Gastroesophageal sphincter (tissue), 4 donors: ENCODE measurements around the gene GTF3C1. TPM values are rescaled to one million over a fixed set of nuclear protein-coding genes. Genes with fewer than 3 reads are reported as not detected.
"Not testable (repeated sequence)": the region's sequence is repeated elsewhere in the genome, so short reads cannot be mapped to it uniquely, and the experiment has no call there.

Experiments
- ATAC-seq: fragments of 150-250 bp; one replicate; pipeline ENCODE4 v1.9.1; 2016; ENCODE audit warnings: mild to moderate bottlenecking, moderate library complexity
- H3K27ac ChIP-seq, 4 donors: fragments of 200-600 bp; sonication (generic) in 3 of 4; 1 replicate in 3 of 4; 2 replicates in 1 of 4; pipeline ENCODE4 v1.5.1; 2016 to 2019
- H3K27me3 ChIP-seq: fragments of 200-600 bp; sonication (generic); one replicate; pipeline ENCODE4 v1.5.1; 2019
- H3K36me3 ChIP-seq, 2 donors: fragments of 200-600 bp; sonication (generic); one replicate each; pipeline ENCODE4 v1.5.1; 2019; ENCODE audit warnings: control low read depth in 1 of 2
- H3K4me1 ChIP-seq, 3 donors: fragments of 200-600 bp; sonication (generic); 1 replicate in 2 of 3; 2 replicates in 1 of 3; pipeline ENCODE4 v1.5.1; 2016 to 2019; ENCODE audit warnings: control low read depth in 2 of 3
- H3K4me3 ChIP-seq, 2 donors: fragments of 200-600 bp; sonication (generic); one replicate each; pipeline ENCODE4 v1.5.1; 2019; ENCODE audit warnings: mild to moderate bottlenecking in 1 of 2, moderate library complexity in 1 of 2
- H3K9me3 ChIP-seq, 3 donors: fragments of 200-600 bp; sonication (generic); one replicate each; pipeline ENCODE4 v1.5.1; 2017 to 2019; ENCODE audit warnings: control low read depth in 2 of 3
- EP300 ChIP-seq: sonication (generic); formaldehyde crosslinking; IDR thresholded peaks from one replicate; pipeline ENCODE4 v1.6.1; 2017; ENCODE audit warnings: antibody characterized with exemption, mild to moderate bottlenecking
- POLR2A ChIP-seq, 2 donors: fragments of 450-650 bp; IDR thresholded peaks; one replicate each; pipeline ENCODE4 v1.6.1; 2017; ENCODE audit warnings: antibody characterized with exemption in 2 of 2, mild to moderate bottlenecking in 2 of 2, moderate library complexity in 1 of 2
- POLR2AphosphoS5 ChIP-seq: sonication (generic); formaldehyde crosslinking; IDR thresholded peaks from one replicate; pipeline ENCODE4 v1.6.1; 2017; ENCODE audit warnings: antibody characterized with exemption
- WGBS, 2 donors: methylation state at CpG; one replicate each; pipeline ENCODE4 v1.1.5; 2018; ENCODE audit warnings: low coverage in 1 of 2; 5-methylcytosine and 5-hydroxymethylcytosine counted together
- total RNA-seq, 4 donors: library from RNA; depleted of rRNA; stranded (reverse); fragments of >200 nt; gene quantifications; one replicate each; pipeline ENCODE4 v1.1.0, GENCODE V29; 2016
- TF ChIP-seq, protein P1 (sequence below), 4 experiments: fragments of 200-600 bp in 2 of 4; fragments of 450-650 bp in 2 of 4; sonication (generic) in 1 of 4; IDR thresholded peaks; one replicate each; pipeline ENCODE4 v1.5.1; 2017 to 2019; ENCODE audit warnings: antibody characterized with exemption in 4 of 4, mild to moderate bottlenecking in 2 of 4, moderate library complexity in 2 of 4

The GTF3C1 gene
- total RNA-seq, 4 donors from 2014 or later = 37.0 to 57.8 (median 49.1) TPM

DNA sequence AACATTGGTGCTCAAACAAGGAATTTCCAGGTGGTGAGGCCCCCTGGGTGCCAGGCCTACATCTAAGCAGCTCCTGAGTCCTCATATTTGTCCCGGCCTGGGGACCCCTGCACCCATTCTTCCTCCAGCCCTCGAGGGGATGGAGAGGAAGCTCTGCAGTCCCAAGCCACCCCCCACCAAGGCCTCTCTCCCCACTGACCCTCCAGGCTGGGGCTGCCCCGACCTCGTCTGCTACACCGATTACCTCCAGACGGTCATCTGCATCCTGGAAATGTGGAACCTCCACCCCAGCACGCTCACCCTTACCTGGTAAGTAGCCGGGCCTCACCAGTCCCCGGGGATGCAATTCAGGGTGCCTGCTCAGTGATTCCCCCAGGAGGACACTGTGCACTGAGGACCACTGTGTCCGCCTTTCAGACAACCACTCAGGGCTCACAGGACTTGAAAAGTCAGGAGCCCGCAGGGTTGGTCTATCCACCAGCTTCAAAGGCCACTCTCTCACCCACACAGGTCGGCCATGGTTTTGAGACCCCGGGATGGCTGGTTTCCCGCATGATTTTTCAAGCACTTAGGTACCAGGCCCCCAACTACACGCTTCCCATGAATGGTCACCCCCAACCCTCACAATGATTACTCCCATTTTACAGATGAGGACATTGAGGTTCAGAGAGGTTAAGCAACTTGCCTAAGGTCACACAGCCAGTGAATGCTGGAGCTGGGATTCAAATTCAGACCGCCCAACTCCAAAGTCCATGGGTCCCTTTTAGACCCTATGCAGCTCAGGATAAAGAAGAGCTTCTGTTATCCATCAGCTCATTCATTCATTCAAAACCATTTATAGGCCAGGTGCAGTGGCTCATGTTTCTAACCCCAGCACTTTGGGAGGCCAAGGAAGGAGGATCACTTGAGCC, 115.3 kb downstream of the GTF3C1 start:
- no peak overlapping the region for H3K4me3 ChIP-seq
- H3K27me3 ChIP-seq = peaks cover 53% of the 10 kb centered on the region
- H3K27ac ChIP-seq = no peak overlapping the region
- H3K4me1 ChIP-seq = no peaks in the 10 kb centered on the region
- no peaks in the 10 kb centered on the region for H3K9me3 ChIP-seq
- WGBS, 2 donors = 91% methylated on average over 9 of the region's 16 CpGs; no CpG with 5 or more reads in 1 of the 2 donors
- no peaks in the 10 kb centered on the region for H3K36me3 ChIP-seq
- TF ChIP-seq POLR2AphosphoS5 = no peak
- TF ChIP-seq, protein P1, sequence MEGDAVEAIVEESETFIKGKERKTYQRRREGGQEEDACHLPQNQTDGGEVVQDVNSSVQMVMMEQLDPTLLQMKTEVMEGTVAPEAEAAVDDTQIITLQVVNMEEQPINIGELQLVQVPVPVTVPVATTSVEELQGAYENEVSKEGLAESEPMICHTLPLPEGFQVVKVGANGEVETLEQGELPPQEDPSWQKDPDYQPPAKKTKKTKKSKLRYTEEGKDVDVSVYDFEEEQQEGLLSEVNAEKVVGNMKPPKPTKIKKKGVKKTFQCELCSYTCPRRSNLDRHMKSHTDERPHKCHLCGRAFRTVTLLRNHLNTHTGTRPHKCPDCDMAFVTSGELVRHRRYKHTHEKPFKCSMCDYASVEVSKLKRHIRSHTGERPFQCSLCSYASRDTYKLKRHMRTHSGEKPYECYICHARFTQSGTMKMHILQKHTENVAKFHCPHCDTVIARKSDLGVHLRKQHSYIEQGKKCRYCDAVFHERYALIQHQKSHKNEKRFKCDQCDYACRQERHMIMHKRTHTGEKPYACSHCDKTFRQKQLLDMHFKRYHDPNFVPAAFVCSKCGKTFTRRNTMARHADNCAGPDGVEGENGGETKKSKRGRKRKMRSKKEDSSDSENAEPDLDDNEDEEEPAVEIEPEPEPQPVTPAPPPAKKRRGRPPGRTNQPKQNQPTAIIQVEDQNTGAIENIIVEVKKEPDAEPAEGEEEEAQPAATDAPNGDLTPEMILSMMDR (IDR thresholded peaks at IDR 0.05) = no peak
- TF ChIP-seq POLR2A (IDR thresholded peaks at IDR 0.05) = no peak
- TF ChIP-seq EP300 = no peak
- ATAC-seq = no peak

DNA sequence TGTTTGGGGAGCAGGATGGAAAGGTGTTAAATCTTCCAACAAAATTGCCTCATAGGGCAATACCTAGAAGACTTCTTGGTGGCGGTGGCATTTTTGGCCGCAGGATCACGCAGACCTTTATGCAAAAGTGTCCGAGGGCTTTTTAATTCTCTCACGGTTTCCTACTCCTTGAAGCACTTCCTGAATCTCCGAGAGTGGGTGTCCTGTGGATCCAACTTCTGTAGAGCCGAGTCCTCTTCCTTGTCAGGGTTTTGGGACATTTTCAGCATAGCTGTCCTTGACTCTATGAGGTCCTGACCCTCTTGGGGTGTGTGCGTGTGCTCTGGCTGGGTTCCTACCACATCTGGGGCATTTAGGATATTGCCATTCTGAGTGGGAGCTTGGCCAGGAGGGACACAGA, 116.1 kb downstream of the GTF3C1 start:
- TF ChIP-seq POLR2A (IDR thresholded peaks at IDR 0.05) (no peak), POLR2AphosphoS5 (no peak), EP300 (no peak)
- TF ChIP-seq, protein P1 (IDR thresholded peaks at IDR 0.05) = no peak
- Histone ChIP-seq H3K27me3 (peaks cover 61% of the 10 kb centered on the region), H3K36me3 (no peaks in the 10 kb centered on the region), H3K4me3 (no peak overlapping the region), H3K9me3 (no peaks in the 10 kb centered on the region), H3K4me1 (no peaks in the 10 kb centered on the region), H3K27ac (no peak overlapping the region)
- WGBS, 2 donors = 75 to 83% methylated on average over 5 to 8 of the region's 8 CpGs
- ATAC-seq = no peak

DNA sequence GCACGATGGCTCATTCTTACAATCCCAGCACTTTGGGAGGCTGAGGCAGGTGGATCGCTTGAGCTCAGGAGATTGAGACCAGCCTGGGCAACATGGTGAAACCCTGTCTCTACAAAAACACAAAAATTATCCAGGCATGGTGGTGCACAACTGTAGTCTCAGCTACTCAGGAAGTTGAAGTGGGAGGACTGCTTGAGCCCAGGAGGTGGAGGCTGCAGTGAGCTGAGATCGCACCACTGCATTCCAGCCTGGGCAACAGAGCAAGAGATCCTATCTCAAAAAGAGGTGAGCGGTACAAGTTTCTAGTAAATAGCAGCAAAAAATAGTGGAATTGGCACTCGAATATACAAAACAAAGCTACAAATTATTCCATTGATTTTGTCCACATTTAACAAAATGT, 116.5 kb downstream of the GTF3C1 start:
- not testable (repeated sequence) for ATAC-seq, H3K27ac ChIP-seq, H3K4me1 ChIP-seq, H3K9me3 ChIP-seq, H3K4me3 ChIP-seq, H3K36me3 ChIP-seq
- WGBS, 2 donors = 67 to 88% methylated on average over 3 to 5 of the region's 5 CpGs
- H3K27me3 ChIP-seq = peaks cover 62% of the 10 kb centered on the region

DNA sequence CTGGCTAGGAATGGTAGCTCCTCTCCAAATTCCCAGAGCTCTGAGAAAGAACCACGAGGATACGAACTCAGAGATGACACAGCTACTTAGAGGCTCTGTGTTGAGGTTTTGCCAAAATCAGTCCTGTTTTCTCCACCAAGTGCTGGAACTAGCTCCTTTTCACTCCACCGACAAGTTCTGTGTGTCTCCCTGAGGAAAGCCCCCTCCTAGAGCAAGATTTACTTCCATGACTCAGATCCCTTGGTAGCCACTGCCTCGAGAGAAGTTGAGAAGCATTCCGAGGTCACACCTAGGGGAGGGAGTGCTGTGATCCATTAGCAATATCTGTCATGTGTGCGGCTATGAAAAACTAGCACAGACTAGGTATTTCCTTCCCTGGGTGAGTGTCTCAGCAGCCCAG, 117.2 kb downstream of the GTF3C1 start:
- TF ChIP-seq, protein P1 (IDR thresholded peaks at IDR 0.05) = no peak
- TF ChIP-seq EP300 (no peak), POLR2AphosphoS5 (no peak), POLR2A (IDR thresholded peaks at IDR 0.05) (no peak)
- Histone ChIP-seq H3K9me3 (no peaks in the 10 kb centered on the region), H3K4me1 (no peaks in the 10 kb centered on the region), H3K4me3 (no peak overlapping the region), H3K36me3 (no peaks in the 10 kb centered on the region), H3K27me3 (peaks cover 62% of the 10 kb centered on the region), H3K27ac (no peak overlapping the region)
- ATAC-seq = no peak
- 7% methylated on average over 2 of the region's 6 CpGs; no CpG with 5 or more reads in 1 of the 2 donors for WGBS, 2 donors

DNA sequence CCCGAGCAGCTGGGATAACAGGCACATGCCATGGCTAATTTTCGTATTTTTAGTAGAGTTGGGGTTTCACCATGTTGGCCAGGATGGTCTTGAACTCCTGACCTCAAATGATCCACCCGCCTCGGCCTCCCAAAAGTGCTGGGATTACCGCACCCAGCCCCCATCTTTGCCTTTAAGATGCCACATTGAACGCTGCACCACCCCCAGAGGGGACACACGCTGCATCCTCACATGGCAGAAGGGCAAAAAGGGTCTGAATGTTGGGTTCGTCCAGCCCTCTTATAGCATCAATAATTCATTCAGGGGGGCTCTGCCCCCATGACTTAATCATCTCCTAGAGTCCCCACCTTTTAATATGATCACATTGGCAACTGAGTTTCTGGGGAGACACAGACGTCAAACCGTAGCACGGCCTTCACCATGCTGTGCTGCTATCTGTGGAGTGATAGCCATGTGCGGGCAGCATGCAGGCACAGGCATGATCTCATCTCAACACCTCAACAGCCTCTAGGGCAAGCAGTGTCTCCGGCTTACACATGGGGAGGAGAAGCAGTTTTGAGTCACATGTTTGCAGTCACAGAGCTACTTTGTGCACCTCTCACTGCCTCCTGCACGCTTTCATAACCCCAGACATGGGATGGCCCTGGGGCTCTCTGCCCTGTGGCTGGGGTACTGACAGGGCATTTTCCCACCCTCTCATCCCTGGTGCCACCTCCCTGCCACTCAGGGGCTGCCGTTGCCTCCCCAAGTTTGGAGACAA, 117.8 kb downstream of the GTF3C1 start:
- Histone ChIP-seq H3K27me3 (peaks cover 65% of the 10 kb centered on the region), H3K27ac (no peak overlapping the region), H3K9me3 (no peaks in the 10 kb centered on the region), H3K4me3 (no peak overlapping the region), H3K36me3 (no peaks in the 10 kb centered on the region), H3K4me1 (no peaks in the 10 kb centered on the region)
- WGBS, 2 donors = 60 to 88% methylated on average over 1 to 3 of the region's 15 CpGs
- TF ChIP-seq POLR2AphosphoS5 (no peak), EP300 (no peak), POLR2A (IDR thresholded peaks at IDR 0.05) (no peak)
- TF ChIP-seq, protein P1 (IDR thresholded peaks at IDR 0.05) = no peak
- ATAC-seq = no peak
